Putamen (tissue), 1 donor: ENCODE results near the gene PEX19.
A peak's percentile ranks its signal among the peaks of the same experiment; 100 is the strongest.

Source experiments
- DNase-seq: peaks from one replicate; pipeline ENCODE4 v3.0.0-alpha.2; 2016; ENCODE audit warnings: low spot score

PEX19 gene

GRCh38 chr1:160277330-160277729, 7.6 kb downstream of the PEX19 start:
- DNase-seq: no peak

GRCh38 chr1:160271025-160271424, 13.9 kb downstream of the PEX19 start:
- DNase-seq: no peak

- no peak for DNase-seq
Observed at GRCh38 chr1:160267284-160267991, 17.5 kb downstream of the PEX19 start.

GRCh38 chr1:160264795-160265307, 20.1 kb downstream of the PEX19 start:
- no peak for DNase-seq

- peak; percentile 98 for DNase-seq
Observed at GRCh38 chr1:160261893-160262794, 22.8 kb downstream of the PEX19 start, which contains the start of gene DCAF8. TSS of gene DCAF8 (minus strand) at chr1:160262549. CDS start at chr1:160244008, 18,541 bp downstream.

GRCh38 chr1:160261556-160261892, 23.4 kb downstream of the PEX19 start:
- DNase-seq: no peak

- no peak for DNase-seq
Observed at GRCh38 chr1:160260406-160261382, 24.2 kb downstream of the PEX19 start.

- DNase-seq: no peak
Observed at GRCh38 chr1:160258177-160258798, 26.6 kb downstream of the PEX19 start.

GRCh38 chr1:160257411-160258015, 27.4 kb downstream of the PEX19 start:
- no peak for DNase-seq

GRCh38 chr1:160256396-160257046, 28.4 kb downstream of the PEX19 start:
- no peak for DNase-seq

GRCh38 chr1:160255781-160256300, 29.1 kb downstream of the PEX19 start:
- DNase-seq: no peak

GRCh38 chr1:160251687-160252526, 33.0 kb downstream of the PEX19 start:
- peak; percentile 88 for DNase-seq

- no peak for DNase-seq
Observed at GRCh38 chr1:160251011-160251410, 33.9 kb downstream of the PEX19 start.

GRCh38 chr1:160247053-160247452, 37.9 kb downstream of the PEX19 start:
- DNase-seq: no peak

- no peak for DNase-seq
Observed at GRCh38 chr1:160245434-160245833, 39.5 kb downstream of the PEX19 start.

GRCh38 chr1:160244209-160244608, 40.7 kb downstream of the PEX19 start:
- DNase-seq: no peak

GRCh38 chr1:160243767-160244166, 41.2 kb downstream of the PEX19 start:
- no peak for DNase-seq

- DNase-seq: no peak
Observed at GRCh38 chr1:160239582-160240299, 45.2 kb downstream of the PEX19 start.
